GM19372 (cell line): ENCODE results near the gene POMT2.
"Not testable (repeated sequence)": the region's sequence is repeated elsewhere in the genome, so short reads cannot be mapped to it uniquely, and the experiment has no call there.

Experiments
- ATAC-seq: cut with Tn5 transposase; IDR thresholded peaks from one replicate; pipeline ENCODE4 v1.9.1; 2021; ENCODE audit warnings: mild to moderate bottlenecking, low read depth, moderate library complexity; ENCODE audit not compliant: unreplicated experiment

The POMT2 gene

GRCh38 chr14:77325746-77326094, 5.0 kb upstream of the POMT2 start:
- no peak for ATAC-seq

GRCh38 chr14:77324816-77325745, 4.4 kb upstream of the POMT2 start:
- ATAC-seq: no peak

- ATAC-seq: no peak
Observed at GRCh38 chr14:77324289-77324688, 3.6 kb upstream of the POMT2 start.

GRCh38 chr14:77323571-77323970, 2.9 kb upstream of the POMT2 start:
- ATAC-seq: no peak

GRCh38 chr14:77322951-77323350, 2.3 kb upstream of the POMT2 start:
- ATAC-seq: no peak

GRCh38 chr14:77322250-77322902, 1.7 kb upstream of the POMT2 start:
- ATAC-seq: no peak

GRCh38 chr14:77319422-77319821, 1.3 kb downstream of the POMT2 start:
- ATAC-seq: no peak

- ATAC-seq: not testable (repeated sequence)
Observed at GRCh38 chr14:77318756-77319155, 1.9 kb downstream of the POMT2 start.

GRCh38 chr14:77318006-77318553, 2.6 kb downstream of the POMT2 start:
- no peak for ATAC-seq

GRCh38 chr14:77316872-77317301, 3.8 kb downstream of the POMT2 start:
- no peak for ATAC-seq

- ATAC-seq: no peak
Observed at GRCh38 chr14:77316195-77316505, 4.5 kb downstream of the POMT2 start.

GRCh38 chr14:77314539-77315457, 5.9 kb downstream of the POMT2 start:
- no peak for ATAC-seq

GRCh38 chr14:77314043-77314442, 6.6 kb downstream of the POMT2 start:
- no peak for ATAC-seq

- ATAC-seq: no peak
Observed at GRCh38 chr14:77313371-77313770, 7.3 kb downstream of the POMT2 start.

GRCh38 chr14:77311217-77311616, 9.5 kb downstream of the POMT2 start:
- ATAC-seq: no peak

- no peak for ATAC-seq
Observed at GRCh38 chr14:77310026-77310425, 10.7 kb downstream of the POMT2 start.

GRCh38 chr14:77309131-77309530, 11.6 kb downstream of the POMT2 start:
- ATAC-seq: no peak

GRCh38 chr14:77306851-77307496, 13.7 kb downstream of the POMT2 start:
- ATAC-seq: no peak

GRCh38 chr14:77306416-77306815, 14.3 kb downstream of the POMT2 start:
- ATAC-seq: no peak

GRCh38 chr14:77305696-77306095, 15.0 kb downstream of the POMT2 start:
- no peak for ATAC-seq
